ENCODE measurements around the gene ABLIM2. TPM values are rescaled to one million over a fixed set of nuclear protein-coding genes. Genes with fewer than 3 reads are reported as not detected.

The ABLIM2 gene
- total and polyA plus RNA-seq, 2 donors (not counting 1 experiment from before 2014, with no cell fraction given): 3.3 to 79.0 TPM

- WGBS (ENCODE audit: insufficient coverage): 81% methylated on average over 16 of the region's 20 CpGs
- H3K9me3 Mint-ChIP-seq (ENCODE audit: insufficient read depth): no peaks in the 10 kb centered on the region
- no peak overlapping the region for H3K4me3 ChIP-seq (ENCODE audit: control extremely low read depth in 1 of 5, extremely low read depth in 1 of 5, insufficient read depth in 1 of 5, low read depth in 2 of 5, low read length in 4 of 5)
- H3K4me1 Mint-ChIP-seq: no peaks in the 10 kb centered on the region
- H3K36me3 ChIP-seq (replicated peaks in 1 of 2; ENCODE audit: control extremely low read depth in 1 of 2, control insufficient read depth in 1 of 2, extremely low read depth in 1 of 2, insufficient read depth in 2 of 2, low read length in 1 of 2): no peaks in the 10 kb centered on the region
- no peaks in the 10 kb centered on the region for H3K79me2 ChIP-seq (ENCODE audit: control insufficient read depth, insufficient read depth, low read length)
- intact Hi-C loops (cut with micrococcal nuclease): no loop called here
- ChIA-PET POLR2A (no interaction called here), CTCF (no interaction called here)
- H3K27me3 ChIP-seq (replicated peaks in 1 of 4; ENCODE audit: control extremely low read depth in 1 of 4, control insufficient read depth in 3 of 4, insufficient read depth in 4 of 4, low read length in 3 of 4): no peaks in the 10 kb centered on the region
- H3K9ac ChIP-seq (ENCODE audit: low read length): no peak overlapping the region
- no peak overlapping the region for H3K27ac Mint-ChIP-seq
- H4K20me1 ChIP-seq (ENCODE audit: control insufficient read depth, insufficient read depth, low read length, poor library complexity, severe bottlenecking): no peaks in the 10 kb centered on the region
- no peaks in the 10 kb centered on the region for H3K9me3 ChIP-seq (ENCODE audit: control extremely low read depth in 1 of 3, control insufficient read depth in 2 of 3, insufficient read depth in 1 of 3, low read length in 2 of 3)
- H3K27me3 Mint-ChIP-seq: peaks cover 4% of the 10 kb centered on the region
- DNase-seq: no peak
- H3K4me1 ChIP-seq (ENCODE audit: control insufficient read depth in 2 of 2, insufficient read depth in 2 of 2, low read length in 2 of 2): no peaks in the 10 kb centered on the region
- no peak overlapping the region for H3K4me2 ChIP-seq (replicated peaks; ENCODE audit: low read depth, low read length, poor library complexity, severe bottlenecking)
- H3K27ac ChIP-seq (ENCODE audit: low read length in 2 of 2): no peak overlapping the region
- no peak overlapping the region for H3K4me3 Mint-ChIP-seq
- no peak for ATAC-seq (ENCODE audit: low read depth)
- H2AFZ ChIP-seq (ENCODE audit: insufficient read depth, low read depth, low read length, poor library complexity, severe bottlenecking): no peak overlapping the region
- TF ChIP-seq CTCF (IDR thresholded peaks at IDR 0.05): no peak
- TF ChIP-seq EZH2 (IDR thresholded peaks at IDR 0.05; ENCODE audit: borderline replicate concordance, insufficient read depth, low read depth, low read length, poor library complexity, severe bottlenecking): no peak
These were observed 129.6 kb downstream of the ABLIM2 start for GRCh38 chr4:8028884-8029568.

- no peaks in the 10 kb centered on the region for H3K4me1 Mint-ChIP-seq
These were observed 130.2 kb downstream of the ABLIM2 start for GRCh38 chr4:8028368-8028767.

More at GRCh38 chr4:8028368-8028767, 130.2 kb downstream of the ABLIM2 start:
- intact Hi-C loops (cut with micrococcal nuclease): no loop called here
- DNase-seq (no peak), ATAC-seq (ENCODE audit: low read depth) (no peak)
- Histone ChIP-seq H3K79me2 (ENCODE audit: control insufficient read depth, insufficient read depth, low read length) (no peaks in the 10 kb centered on the region), H3K27me3 (replicated peaks in 1 of 4; ENCODE audit: control extremely low read depth in 1 of 4, control insufficient read depth in 3 of 4, insufficient read depth in 4 of 4, low read length in 3 of 4) (no peaks in the 10 kb centered on the region), H3K4me3 (ENCODE audit: control extremely low read depth in 1 of 5, extremely low read depth in 1 of 5, insufficient read depth in 1 of 5, low read depth in 2 of 5, low read length in 4 of 5) (no peak overlapping the region), H4K20me1 (ENCODE audit: control insufficient read depth, insufficient read depth, low read length, poor library complexity, severe bottlenecking) (no peaks in the 10 kb centered on the region), H3K36me3 (replicated peaks in 1 of 2; ENCODE audit: control extremely low read depth in 1 of 2, control insufficient read depth in 1 of 2, extremely low read depth in 1 of 2, insufficient read depth in 2 of 2, low read length in 1 of 2) (no peaks in the 10 kb centered on the region), H3K9ac (ENCODE audit: low read length) (no peak overlapping the region), H3K4me2 (replicated peaks; ENCODE audit: low read depth, low read length, poor library complexity, severe bottlenecking) (no peak overlapping the region), H3K4me1 (ENCODE audit: control insufficient read depth in 2 of 2, insufficient read depth in 2 of 2, low read length in 2 of 2) (no peaks in the 10 kb centered on the region), H2AFZ (ENCODE audit: insufficient read depth, low read depth, low read length, poor library complexity, severe bottlenecking) (no peak overlapping the region), H3K27ac (ENCODE audit: low read length in 2 of 2) (no peak overlapping the region), H3K9me3 (ENCODE audit: control extremely low read depth in 1 of 3, control insufficient read depth in 2 of 3, insufficient read depth in 1 of 3, low read length in 2 of 3) (no peaks in the 10 kb centered on the region)
- TF ChIP-seq CTCF (IDR thresholded peaks at IDR 0.05) (no peak), EZH2 (IDR thresholded peaks at IDR 0.05; ENCODE audit: borderline replicate concordance, insufficient read depth, low read depth, low read length, poor library complexity, severe bottlenecking) (no peak)
- ChIA-PET CTCF (no interaction called here), POLR2A (no interaction called here)
- no peak overlapping the region for H3K27ac Mint-ChIP-seq
- 84% methylated on average over 2 of the region's 2 CpGs for WGBS (ENCODE audit: insufficient coverage)
- H3K9me3 Mint-ChIP-seq (ENCODE audit: insufficient read depth): no peaks in the 10 kb centered on the region
- no peaks in the 10 kb centered on the region for H3K27me3 Mint-ChIP-seq
- H3K4me3 Mint-ChIP-seq: no peak overlapping the region
